ENCODE results near the gene MAP2K4.
A peak's percentile ranks its signal among the peaks of the same experiment; 100 is the strongest.
"Not testable (repeated sequence)": the region's sequence is repeated elsewhere in the genome, so short reads cannot be mapped to it uniquely, and the experiment has no call there.

MAP2K4 gene

DNA sequence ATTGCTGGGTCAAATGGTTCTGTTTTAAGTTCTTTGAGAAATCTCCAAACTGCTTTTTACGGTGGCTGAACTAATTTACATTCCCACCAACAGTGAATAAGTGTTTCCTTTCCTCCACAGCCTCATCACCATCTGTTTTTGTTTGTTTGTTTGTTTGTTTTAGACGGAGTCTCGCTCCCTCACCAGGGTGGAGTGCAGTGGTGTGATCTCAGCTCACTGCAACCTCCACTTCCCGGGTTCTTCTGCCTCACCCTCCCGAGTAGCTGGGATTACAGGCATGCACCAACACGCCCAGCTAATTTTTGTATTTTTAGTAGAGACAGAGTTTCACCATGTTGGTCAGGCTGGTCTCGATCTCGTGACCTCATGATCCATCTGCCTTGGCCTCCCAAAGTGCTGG, 141.5 kb downstream of the MAP2K4 start:
- DNase-seq (ENCODE audit: low spot score), result not testable (repeated sequence)

DNA sequence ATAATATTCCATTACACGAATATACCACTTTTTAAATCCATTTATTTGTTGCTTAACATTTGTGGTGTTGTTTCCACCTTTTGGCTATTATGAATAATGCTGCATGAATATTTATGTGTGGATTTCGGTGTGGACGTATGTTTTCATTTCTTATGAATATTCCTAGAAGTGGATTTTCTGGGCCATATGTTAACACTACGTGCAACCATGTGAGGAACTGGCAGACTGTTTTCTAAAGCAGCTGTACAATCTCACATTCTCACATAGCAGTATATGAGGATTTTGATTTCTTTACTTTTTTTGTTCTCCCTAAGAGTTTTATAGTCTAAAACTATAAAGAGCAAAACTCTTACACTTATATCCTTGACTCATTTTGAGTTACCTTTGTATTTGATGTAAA, 143.4 kb downstream of the MAP2K4 start:
- no peak for DNase-seq (ENCODE audit: low spot score)

DNA sequence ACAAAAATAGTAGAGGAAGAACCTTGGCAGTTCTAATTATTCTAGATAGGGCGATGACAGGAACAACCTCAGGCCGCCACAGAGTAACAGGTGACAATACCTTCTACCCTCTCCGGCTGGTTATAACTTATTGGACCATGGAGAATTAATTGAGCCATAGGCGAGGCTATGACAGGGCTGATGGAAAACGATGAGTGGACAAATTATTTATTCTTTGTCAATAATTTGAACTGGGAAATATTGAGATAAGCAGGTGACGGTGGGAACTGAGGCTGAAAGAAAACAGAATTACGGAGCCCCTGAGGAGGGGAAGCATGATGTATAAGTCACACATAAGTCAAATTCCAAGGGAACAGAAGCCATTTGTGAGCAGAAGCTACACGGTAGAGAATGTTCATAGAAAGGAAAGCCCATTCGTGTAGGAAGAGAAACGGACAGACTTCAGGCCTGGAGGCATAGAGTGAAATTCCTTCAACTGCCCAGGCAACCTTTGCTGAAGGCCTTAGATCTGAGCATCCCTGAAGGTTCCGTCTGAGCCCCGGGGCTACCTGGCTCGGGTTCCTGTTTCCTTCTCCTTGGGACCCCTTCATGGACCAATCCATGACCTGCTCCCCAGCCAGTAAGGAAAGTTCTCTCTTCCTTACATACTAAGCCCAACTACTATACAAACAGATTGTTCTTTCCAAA, 158.1 kb downstream of the MAP2K4 start:
- no peak for DNase-seq (ENCODE audit: low spot score)

DNA sequence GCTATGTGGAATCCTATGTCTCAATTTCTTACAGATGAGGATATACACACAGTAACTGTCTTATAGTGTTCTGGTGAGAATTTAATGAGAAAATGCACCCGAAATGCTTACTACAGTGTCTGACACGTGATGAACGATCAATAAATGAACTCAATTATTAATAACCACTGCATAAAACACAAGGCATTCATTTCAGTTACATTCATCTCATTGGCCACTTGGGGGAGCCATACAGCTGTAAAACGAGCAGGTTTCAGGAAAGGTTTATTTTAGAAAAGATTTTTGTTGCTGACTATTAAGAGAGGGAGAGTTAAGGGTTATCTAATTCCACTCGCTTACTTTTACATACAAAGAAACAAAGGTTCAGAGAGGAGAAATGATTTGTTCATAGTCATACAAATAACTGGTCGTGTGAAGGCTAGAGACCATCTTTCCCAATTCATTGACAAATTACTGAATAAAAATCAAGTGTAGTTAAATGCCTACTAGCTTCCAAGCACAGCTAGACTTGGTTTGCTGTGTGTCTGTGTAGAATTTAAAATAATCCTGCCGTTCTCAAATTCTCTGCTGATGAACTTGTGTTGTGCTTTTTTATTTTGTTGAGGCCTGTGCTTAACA, 160.1 kb downstream of the MAP2K4 start:
- DNase-seq (ENCODE audit: low spot score), result peak; percentile 72

DNA sequence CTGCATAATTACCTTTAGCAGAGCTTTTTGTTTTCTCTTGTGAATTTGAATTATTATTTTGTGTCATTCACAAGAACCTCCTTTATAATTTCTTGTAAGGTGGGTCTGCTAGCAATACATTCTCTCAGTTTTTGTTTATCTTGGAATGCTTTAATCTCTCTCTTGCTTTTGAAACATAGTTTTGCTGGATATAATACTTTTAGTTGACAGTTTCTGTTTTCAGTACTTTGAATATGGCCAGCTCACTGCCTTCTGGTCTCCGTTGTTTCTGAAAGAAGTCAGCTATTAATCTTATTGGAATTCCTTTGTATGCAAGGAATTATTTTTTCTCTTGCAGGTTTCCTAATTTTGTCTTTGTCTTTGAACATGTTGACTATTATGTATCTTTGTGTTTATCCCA, 167.0 kb downstream of the MAP2K4 start:
- DNase-seq (ENCODE audit: low spot score), result no peak

DNA sequence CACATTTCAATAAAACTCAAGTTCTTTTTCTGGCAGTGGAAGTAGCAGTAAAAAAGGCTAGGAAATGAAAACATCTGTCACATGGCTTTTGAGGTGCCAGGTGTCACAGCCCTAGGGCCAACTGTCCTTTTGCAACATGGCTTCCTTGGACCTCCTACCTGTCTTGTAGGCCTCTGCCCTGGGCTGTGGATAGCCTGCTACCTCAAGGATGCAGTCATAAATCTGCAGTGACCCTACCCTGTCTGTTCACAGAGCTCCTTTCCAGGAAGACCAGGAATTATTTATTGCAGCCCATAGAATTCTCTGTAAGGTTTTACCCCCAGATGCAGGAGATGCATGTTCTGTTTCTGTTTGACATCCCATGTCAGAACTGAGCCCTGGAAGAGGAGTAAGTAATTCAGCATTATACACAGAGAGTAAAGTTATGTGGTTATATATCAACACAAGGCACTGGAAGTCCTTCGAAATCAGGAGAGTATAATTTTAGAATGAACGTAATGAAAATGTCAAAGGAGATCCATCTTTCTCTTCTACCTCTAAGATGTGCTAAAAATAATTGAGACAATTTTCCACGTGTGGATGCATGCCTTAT, 172.6 kb downstream of the MAP2K4 start:
- DNase-seq (ENCODE audit: low spot score), result no peak
